ENCODE results near the gene RIMS1. TPM values are rescaled to one million over a fixed set of nuclear protein-coding genes. Genes with fewer than 3 reads are reported as not detected.

RIMS1 gene
- total RNA-seq, 1 experiment from 2014 or later, result 0.57 TPM

DNA sequence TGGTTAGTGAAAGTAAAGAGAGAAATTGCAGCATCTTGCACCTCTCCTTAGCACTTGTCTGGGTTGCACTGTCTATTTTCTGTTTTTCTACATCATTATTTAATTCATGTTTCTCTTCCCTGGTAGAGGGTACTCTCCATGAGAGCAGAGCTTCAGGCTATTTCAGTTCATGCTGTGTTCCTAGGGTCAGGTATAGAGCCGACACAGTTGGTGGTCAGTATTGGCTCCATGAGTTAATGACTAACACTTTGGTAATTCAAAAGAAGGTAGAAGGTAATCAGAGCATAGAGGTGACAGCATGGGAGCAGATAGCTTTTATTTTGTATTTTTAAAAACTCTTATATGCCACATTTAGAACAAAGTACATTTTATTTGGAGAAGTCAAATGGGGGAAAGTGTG lies 42.7 kb downstream of the RIMS1 start:
- intact Hi-C loops (cut with micrococcal nuclease; ENCODE audit: unreplicated experiment), result no loop called here
- CTCF ChIA-PET, result no interaction called here
- Mint-ChIP-seq H3K4me3 (ENCODE audit: low read depth, unreplicated experiment) (no peak overlapping the region), H3K27ac (ENCODE audit: unreplicated experiment) (no peak overlapping the region), H3K27me3 (ENCODE audit: unreplicated experiment) (no peaks in the 10 kb centered on the region), H3K9me3 (ENCODE audit: low read depth, unreplicated experiment) (no peaks in the 10 kb centered on the region), H3K36me3 (ENCODE audit: insufficient read depth, unreplicated experiment) (no peaks in the 10 kb centered on the region), H3K4me1 (ENCODE audit: low read depth, unreplicated experiment) (no peaks in the 10 kb centered on the region)
- TF ChIP-seq, protein P1, sequence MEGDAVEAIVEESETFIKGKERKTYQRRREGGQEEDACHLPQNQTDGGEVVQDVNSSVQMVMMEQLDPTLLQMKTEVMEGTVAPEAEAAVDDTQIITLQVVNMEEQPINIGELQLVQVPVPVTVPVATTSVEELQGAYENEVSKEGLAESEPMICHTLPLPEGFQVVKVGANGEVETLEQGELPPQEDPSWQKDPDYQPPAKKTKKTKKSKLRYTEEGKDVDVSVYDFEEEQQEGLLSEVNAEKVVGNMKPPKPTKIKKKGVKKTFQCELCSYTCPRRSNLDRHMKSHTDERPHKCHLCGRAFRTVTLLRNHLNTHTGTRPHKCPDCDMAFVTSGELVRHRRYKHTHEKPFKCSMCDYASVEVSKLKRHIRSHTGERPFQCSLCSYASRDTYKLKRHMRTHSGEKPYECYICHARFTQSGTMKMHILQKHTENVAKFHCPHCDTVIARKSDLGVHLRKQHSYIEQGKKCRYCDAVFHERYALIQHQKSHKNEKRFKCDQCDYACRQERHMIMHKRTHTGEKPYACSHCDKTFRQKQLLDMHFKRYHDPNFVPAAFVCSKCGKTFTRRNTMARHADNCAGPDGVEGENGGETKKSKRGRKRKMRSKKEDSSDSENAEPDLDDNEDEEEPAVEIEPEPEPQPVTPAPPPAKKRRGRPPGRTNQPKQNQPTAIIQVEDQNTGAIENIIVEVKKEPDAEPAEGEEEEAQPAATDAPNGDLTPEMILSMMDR (IDR thresholded peaks at IDR 0.05; ENCODE audit: unreplicated experiment), result no peak
- DNase-seq, result no peak
- BruUV-seq (replicated peaks), result no TSS peak

DNA sequence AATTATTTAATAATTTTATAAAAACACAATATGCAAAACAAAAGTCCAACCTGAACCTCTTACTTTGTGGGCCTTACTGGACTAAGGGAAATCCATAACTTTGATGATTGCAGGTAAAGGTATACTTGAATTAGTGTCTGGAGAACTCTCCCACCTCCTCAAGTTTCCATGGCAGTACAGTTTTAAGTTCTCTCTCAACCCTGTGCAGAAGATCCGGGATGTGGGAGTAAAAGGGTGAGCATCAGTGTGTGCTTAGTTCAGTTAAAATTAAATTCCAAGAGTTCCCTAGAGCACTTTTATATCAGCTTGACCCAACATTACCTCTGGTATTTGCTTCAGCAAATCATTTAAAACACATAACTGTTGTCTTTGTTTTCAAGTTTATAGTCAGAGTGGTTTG lies 47.5 kb downstream of the RIMS1 start:
- intact Hi-C loops (cut with micrococcal nuclease; ENCODE audit: unreplicated experiment), result no loop called here
- peaks cover 3% of the 10 kb centered on the region for H3K9me3 Mint-ChIP-seq (ENCODE audit: low read depth, unreplicated experiment)

DNA sequence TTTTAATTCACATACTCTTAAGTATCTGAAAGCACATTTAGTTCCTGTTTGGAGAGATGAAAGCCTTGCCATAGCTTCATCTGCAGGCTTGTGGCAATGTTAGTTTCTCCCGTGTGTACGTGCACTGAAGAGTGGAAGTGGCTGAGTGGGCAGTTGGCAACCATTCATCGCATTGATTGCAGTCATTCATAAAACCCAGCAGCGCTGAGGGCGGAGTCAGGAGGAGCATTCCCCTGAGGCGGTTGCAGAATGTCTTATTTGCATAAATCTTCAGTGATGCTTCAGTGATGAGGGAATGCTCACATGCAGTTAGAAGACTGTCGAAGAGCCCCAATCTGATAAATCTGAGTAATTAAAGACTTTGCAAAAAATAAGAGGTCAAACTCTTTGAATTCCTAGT lies 79.1 kb downstream of the RIMS1 start:
- intact Hi-C loops (cut with micrococcal nuclease; ENCODE audit: unreplicated experiment), result no loop called here
- H3K36me3 Mint-ChIP-seq (ENCODE audit: insufficient read depth, unreplicated experiment), result no peaks in the 10 kb centered on the region
- no TSS peak for BruUV-seq (replicated peaks)
- H3K27ac Mint-ChIP-seq (ENCODE audit: unreplicated experiment), result no peak overlapping the region
- no peaks in the 10 kb centered on the region for H3K4me1 Mint-ChIP-seq (ENCODE audit: low read depth, unreplicated experiment)
- no peaks in the 10 kb centered on the region for H3K27me3 Mint-ChIP-seq (ENCODE audit: unreplicated experiment)
- H3K9me3 Mint-ChIP-seq (ENCODE audit: low read depth, unreplicated experiment), result no peaks in the 10 kb centered on the region
- DNase-seq, result peak; percentile 4
- H3K4me3 Mint-ChIP-seq (ENCODE audit: low read depth, unreplicated experiment), result no peak overlapping the region
- CTCF ChIA-PET, result no interaction called here
- TF ChIP-seq, protein P1 (IDR thresholded peaks at IDR 0.05; ENCODE audit: unreplicated experiment), result no peak

More for the DNA sequence above, 47.5 kb downstream of the RIMS1 start:
- CTCF ChIA-PET, result interaction anchor here (0.6 kb wide), 1 partner anchor 26 kb away, joined by 3 read pairs; no protein-coding TSS in a partner anchor
- Mint-ChIP-seq H3K36me3 (ENCODE audit: insufficient read depth, unreplicated experiment) (no peaks in the 10 kb centered on the region), H3K4me1 (ENCODE audit: low read depth, unreplicated experiment) (no peaks in the 10 kb centered on the region), H3K27me3 (ENCODE audit: unreplicated experiment) (no peaks in the 10 kb centered on the region), H3K4me3 (ENCODE audit: low read depth, unreplicated experiment) (no peak overlapping the region), H3K27ac (ENCODE audit: unreplicated experiment) (no peak overlapping the region)
- TF ChIP-seq, protein P1 (IDR thresholded peaks at IDR 0.05; ENCODE audit: unreplicated experiment), result no peak
- BruUV-seq (replicated peaks), result no TSS peak
- DNase-seq, result no peak

DNA sequence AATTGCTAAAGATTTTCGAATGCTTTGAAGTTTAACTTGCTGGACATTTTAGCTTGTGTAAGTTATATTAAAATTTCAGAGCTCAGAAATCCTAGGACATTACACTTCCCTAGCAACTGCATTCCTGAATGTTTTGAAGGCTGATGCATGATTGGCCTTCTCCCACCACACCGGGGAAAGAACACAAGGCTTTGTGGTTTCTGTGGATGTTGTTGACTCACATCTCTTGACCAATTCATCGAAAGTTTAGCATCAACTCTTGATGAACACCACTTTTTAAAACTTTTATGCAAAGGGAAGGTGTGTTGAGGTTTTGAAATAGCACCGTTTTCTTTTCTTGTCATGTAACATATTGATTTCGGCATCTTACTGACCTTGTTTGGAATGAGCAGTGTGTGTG lies 81.1 kb downstream of the RIMS1 start:
- H3K4me1 Mint-ChIP-seq (ENCODE audit: low read depth, unreplicated experiment), result no peaks in the 10 kb centered on the region

More for the DNA sequence above, 81.1 kb downstream of the RIMS1 start:
- CTCF ChIA-PET, result interaction anchor here (0.5 kb wide), 1 partner anchor 15 kb away, joined by 6 read pairs; no protein-coding TSS in a partner anchor
- TF ChIP-seq, protein P1 (IDR thresholded peaks at IDR 0.05; ENCODE audit: unreplicated experiment), result no peak
- intact Hi-C loops (cut with micrococcal nuclease; ENCODE audit: unreplicated experiment), result no loop called here
- Mint-ChIP-seq H3K36me3 (ENCODE audit: insufficient read depth, unreplicated experiment) (no peaks in the 10 kb centered on the region), H3K4me3 (ENCODE audit: low read depth, unreplicated experiment) (no peak overlapping the region), H3K9me3 (ENCODE audit: low read depth, unreplicated experiment) (no peaks in the 10 kb centered on the region), H3K27ac (ENCODE audit: unreplicated experiment) (no peak overlapping the region), H3K27me3 (ENCODE audit: unreplicated experiment) (no peaks in the 10 kb centered on the region)
- DNase-seq, result no peak
- no TSS peak for BruUV-seq (replicated peaks)
